DMS 273 (cell line): ENCODE results near the gene PLAAT1.

Source experiments
- DNase-seq: peaks from one replicate; lab custom pipeline; 2025; ENCODE audit not compliant: unreplicated experiment; lab: John Stamatoyannopoulos, UW

The PLAAT1 gene

DNA sequence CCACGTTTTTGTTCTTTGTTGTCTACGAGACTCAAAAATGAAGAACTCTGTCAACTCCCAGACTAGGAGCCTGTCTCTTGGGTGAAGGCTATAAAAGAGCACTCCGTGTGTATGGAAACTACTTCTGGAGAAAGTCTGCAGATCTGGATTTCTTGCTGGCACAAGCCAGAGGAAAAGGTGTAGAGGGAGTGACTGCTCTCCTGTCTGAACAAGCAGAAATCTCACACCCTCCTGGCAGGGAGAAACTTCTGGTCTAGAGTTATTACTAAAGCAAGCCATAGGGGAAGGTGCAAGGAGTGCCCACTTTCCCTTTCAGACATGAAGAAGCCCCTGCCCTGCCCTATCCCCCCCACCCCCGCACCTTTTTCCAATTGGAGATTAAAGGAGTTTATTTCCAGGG is 9.5 kb downstream of the PLAAT1 start:
- no peak for DNase-seq

DNA sequence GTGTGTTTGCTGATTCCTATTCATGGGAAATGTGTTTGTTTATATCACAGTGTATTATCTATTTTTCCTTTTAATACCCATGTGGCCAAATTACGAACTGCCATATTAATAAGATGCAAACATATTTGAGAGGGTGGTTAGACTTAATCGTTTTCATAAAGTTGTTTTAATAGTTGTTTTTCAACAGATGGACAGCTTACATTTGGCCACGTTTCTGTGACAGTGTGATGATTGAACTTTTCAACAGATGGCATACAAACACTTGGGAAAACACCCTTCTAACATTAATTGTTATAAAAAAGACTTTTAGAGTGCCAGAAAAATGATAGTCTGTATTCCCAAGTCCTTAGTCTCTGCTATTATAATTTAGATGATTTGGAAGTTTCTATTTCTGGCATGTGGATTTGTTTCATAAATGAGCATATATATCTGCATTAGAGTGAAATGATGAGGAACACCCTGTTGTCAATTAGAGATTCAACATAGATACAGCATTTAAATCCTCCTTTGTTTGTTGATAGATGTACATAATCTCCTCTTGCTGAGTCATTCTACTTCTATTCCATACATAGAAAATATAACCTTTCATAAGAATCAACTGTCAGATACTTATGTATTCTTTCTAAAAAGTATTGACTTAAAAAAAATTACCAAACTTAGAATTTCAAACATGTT is 13.1 kb downstream of the PLAAT1 start:
- peak; percentile 66 for DNase-seq

DNA sequence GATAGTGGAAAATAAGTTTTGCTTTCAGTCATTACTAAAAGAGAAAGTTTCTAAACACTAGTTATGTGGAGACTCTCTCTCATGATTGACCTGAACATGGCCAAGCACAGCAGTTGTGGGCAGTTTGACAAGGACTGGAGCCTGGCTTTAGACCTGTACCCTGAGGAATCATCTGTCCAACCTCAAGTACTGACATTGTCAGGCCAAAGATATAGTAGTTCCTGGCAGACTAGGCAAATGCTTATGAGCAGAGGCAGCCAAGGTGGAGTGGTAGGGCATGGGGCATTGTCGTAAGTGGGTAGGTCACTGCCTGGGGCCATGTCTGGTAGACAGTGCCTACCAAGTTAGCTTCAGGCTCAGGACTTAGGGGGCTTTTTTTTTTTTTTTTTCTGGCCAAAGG is 20.9 kb downstream of the PLAAT1 start:
- no peak for DNase-seq

DNA sequence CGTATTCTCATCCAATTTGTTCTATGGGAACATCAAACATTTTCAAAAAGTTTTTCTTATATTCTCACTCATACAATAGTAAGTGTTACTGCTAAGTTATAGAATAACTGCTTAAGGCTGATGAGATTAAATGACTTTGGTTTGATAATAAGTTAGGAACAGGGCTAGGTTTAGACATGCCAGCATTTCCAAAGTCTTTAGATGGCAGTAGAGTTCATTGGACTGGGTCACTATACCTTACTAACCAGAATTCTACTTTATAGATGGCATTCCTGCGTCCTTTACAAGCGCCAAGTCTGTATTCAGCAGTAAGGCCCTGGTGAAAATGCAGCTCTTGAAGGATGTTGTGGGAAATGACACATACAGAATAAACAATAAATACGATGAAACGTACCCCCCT is 21.7 kb downstream of the PLAAT1 start:
- no peak for DNase-seq

DNA sequence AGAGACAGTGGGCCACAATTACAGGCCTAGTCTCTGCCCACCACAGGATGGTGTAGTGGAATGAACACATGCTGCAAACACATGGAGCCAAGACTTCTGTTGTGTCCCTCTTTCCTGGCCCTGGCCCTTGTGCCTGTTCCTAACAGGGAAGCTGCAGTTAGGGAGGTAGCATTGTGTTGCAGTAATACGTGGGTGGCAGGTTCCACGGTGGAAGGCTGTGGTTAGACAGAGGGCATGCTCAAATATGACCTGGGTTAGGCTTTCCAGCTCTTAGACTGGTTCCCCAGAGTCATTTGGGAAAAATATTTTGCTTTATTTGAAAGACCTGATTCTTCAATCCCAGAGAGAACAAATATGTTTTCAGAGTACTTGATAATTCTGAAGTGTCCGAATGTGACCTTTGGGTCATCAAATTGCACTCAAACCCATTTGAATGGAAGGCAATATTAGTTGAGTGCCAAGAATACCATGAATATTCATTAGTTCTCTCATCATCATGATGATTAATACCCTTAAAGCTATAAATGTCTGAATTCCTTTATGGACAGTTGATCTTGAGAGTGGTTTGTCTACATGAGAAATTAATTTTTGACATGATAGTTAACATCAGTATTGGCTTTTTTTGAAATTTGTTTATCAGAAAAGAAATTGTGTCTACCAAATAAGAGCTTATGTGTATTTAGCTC is 28.5 kb downstream of the PLAAT1 start:
- DNase-seq = peak; percentile 29

DNA sequence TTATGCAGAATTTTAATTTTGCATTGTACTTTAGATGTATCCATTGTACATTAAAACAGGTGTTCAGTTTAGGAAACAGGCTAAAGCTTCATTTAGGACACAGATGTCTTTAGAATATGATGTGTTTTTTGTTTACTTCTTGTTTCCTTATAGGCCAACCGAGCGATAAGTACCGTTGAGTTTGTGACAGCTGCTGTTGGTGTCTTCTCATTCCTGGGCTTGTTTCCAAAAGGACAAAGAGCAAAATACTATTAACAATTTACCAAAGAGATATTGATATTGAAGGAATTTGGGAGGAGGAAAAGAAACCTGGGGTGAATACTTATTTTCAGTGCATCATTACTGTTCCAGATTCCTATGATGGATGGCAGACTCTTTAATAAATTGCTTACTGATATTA is 29.4 kb downstream of the PLAAT1 start:
- DNase-seq = peak; percentile 27

DNA sequence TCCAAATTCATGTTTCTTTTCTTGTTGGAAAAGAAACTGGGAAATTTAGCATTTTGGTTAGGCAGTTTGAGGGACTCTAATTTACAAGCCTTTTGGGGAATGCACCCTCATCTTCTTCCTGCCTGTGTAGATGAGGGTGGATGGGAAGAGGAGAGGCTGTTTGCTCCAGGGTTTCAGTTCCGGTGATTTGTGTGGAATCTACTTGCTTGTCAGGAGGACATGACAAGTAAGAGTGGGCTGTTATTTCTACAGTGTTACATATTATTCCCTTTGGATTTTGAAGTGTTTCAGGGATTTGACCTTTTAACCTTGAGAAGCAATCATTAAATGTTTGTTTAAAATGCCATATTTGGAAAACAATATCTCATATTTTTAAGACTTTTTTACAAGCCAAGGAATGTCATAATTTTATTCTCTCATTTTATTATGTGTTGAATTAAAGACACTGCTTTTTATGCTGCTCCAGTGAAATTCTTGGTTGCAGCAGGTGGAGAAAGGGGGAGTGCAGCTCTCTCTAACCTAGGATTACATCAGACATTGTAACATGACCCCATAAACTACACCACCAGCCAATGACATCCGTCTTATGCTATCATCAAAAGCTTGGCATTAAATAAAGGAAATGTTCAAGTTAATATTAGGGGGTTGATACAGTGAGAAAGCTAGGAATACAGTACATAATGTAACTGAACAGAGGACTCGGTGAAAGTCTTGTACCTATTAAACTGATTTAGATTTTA is 30.2 kb downstream of the PLAAT1 start:
- peak; percentile 24 for DNase-seq

DNA sequence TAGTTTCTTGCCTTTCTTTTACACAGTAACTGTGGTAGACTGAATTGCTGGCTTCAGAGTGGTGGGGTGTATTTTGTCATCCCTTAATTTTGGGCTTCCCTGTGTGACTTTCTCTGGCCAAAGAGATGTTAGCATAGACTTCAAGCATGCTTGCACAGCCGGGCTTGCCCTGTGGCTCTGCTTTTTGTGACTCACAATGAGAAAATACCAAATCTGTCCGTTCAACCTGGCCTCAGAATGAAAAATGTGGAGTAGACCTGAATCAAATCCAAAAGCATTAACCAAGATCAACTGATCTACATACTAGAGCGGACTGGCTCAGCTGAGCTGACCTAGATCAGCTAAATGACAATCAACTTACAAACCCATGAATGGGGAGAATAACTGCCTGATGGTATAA is 51.4 kb downstream of the PLAAT1 start:
- no peak for DNase-seq

DNA sequence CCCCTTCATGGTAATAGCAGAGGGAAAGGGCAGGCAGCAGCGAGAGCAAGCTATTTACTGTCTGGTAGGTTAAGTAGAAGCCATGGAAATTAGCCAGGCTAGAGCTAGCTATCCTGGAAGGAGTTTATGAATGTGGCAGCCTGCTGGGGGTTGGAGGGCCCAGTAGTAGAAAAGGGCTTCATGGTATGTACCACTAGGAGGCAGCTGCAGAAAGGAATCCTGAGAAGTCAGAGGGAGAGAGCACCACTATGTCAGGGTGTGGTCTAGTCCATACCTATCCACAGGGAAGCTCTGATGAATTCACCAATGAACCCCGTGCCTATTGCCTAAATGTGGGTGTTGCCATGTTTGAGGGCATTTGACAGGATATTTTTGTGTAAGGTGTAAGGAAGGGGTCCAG is 55.0 kb downstream of the PLAAT1 start:
- DNase-seq = no peak

DNA sequence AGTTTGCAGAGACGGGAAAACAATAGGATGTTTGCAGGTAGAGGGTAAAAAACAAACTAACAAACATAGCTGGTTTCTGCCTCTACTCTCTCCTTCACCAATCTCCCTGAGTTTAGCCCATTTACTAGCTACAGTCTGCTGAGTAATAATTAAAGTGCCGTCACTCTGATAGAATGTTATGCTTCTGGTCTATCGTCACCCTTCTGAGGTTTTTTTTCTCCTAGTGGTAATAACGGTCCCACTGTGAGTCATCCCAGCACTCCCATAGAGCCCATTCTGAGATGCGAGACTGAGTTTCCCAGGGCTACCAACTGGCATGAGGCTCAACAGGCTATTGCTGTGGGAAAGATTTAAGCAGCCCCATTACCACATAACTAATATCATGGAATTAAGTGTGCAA is 56.4 kb downstream of the PLAAT1 start:
- DNase-seq = no peak

DNA sequence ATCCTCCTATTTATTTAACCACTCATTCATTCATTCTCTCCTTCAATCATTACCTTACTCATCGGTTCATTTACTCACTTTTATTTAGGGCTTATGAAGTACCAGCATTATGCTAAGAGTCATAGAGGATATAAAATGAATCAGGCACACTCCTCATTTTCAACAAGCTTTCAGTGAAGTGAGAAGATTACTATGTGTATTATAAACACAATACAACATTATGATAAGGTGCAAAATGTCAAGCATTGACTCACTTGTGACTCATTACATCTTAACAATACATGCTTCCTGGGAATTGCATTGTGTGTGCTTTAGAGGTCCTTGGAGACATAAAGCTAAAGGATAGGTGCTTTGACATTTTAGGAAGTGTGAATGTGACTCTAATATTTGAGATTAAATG is 60.4 kb downstream of the PLAAT1 start:
- DNase-seq = no peak

DNA sequence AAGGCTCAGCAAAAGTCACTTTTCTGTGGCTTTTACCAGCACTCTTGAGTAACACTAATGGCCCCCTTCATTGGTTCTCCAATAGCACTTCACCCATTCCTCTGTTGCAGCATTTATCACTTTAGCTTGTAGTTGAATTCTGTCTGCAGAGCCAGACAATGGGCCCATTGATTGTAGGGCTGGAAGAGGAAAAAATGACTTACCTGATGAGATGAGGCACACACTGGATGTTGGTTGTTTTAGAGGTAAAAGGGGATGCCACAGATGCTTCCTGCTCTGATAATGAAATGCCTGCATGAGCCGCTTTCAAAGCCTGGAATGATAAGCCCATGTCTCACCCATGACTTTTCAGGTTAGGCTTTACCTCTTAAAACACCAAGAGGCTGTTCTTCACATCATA is 64.3 kb downstream of the PLAAT1 start:
- DNase-seq = no peak

DNA sequence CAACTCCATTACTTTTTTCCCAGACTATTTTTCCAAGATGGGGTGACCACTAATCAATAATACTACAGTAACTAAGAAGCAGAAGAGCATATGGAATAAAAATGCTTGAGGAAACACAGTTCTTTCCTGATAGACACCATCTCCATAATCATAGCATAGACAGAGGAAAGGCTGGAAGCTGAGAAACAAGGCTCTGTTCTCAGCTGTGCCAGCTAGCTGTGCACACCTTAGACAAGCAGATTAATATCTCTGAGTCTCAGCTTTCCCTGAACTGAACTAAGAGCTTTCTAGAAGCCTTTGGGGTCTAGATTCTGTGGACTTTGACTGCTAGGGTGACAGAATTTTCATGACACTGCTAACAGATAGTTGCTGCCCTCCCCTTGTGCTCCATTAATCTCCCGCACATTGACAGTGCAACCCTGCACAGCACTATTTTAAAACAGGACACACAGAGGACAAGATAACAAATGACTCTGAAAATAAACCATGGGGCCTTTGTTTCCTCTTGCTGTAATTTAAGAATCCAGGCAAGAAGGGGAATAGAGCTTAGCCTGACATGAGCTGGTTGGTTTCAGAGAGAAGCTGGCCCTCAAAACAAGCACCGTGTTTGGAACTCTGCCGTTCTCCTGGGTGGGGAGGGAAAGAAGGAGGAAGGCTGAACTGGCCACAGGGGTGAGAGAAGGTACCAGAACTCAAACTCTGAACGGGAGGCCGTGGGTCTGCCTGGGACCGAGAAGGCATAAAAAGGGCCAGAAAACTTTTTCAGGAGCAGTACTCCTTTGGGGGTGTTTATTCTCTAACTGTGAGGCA is 70.1 kb downstream of the PLAAT1 start:
- no peak for DNase-seq

DNA sequence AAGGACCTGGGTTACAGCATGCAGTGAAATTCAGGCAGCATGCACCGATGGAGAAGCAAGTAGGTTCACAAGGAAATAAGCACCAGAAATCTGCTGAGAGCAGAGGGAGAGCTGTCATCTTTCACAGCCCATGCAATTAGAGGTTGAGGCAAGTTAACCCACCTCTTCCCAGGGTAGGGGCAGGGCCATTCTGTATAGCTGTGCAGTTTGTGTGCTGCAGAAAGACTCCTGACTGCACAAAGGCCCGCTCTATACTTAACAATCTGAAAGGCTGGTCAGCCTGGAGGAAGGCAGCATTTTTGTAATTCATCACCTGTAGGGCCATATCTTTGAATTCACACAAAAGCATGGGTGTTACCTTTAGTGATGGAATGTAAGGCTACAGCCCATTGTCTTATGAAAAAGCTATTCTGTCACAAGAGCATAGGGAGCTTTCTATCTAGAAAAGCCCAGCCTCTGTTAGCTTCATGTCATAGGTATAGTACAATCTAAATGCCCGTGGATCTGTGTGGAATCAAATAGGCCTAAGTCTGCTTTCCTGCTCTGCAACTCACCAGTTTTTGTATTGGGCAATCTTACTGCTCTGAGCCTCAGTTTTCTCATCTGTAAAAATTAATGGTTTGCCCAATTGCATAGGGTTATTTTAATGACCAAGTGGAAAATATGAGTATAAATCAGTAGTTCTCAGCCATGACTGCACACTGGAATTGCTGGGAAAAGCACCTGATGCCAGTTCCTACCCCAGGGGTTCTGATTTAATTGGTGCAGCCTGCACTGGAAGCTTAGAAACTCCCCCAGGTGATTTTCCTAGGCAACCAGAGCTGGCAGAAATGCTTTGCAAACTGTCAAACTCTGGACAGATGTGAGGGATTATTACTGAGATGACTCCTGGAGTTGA is 72.3 kb downstream of the PLAAT1 start:
- peak; percentile 30 for DNase-seq

DNA sequence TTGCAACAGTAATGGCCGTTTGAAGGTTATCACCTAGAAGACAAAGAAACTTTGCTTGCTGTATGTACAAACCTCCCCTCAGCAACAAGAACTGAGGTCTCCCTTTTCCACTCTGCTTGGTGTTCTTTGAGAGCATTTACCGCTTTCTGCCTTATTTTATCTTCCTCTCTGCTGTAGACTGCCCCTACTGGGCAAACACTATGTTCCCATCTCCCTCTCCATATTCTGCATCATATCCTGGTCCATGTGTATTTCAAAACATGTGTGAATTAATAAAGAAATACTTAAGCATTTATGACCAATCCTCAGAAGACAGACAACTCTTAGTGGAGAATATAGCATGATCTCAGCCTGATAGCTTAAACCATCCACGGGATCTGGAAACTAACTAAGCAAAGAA is 73.1 kb downstream of the PLAAT1 start:
- no peak for DNase-seq

DNA sequence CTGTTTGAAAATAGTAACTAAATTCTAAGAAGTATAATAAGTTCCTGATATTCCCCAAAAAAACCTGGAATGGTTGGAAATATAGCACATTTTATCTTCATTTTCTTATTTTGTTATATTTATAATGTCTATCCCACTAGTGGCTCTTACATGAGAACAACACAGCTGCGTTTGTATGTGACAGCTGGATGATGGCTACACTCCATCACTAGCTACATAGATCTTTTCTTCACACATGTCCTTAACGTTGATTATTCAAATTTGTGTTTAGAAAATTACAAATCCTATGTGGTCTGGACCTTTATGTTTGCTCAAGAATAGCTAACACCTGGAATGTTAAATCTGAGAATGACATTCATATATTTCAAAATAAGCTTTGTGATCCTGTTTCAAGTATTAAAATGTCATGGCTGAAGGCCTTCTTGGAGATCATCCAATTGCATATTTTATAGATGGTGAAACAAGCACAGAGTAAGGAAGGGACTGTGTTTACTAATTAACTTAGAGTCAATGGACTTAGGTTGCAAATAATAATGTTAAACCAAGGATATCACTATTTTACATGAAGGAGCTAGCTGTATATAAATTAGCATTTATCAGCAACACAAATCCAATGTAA is 76.8 kb downstream of the PLAAT1 start:
- DNase-seq = peak; percentile 35
